Measurements from ENCODE around the gene KLHL22.
"Not testable (repeated sequence)": the region's sequence is repeated elsewhere in the genome, so short reads cannot be mapped to it uniquely, and the experiment has no call there.

Gene KLHL22

GRCh38 chr22:20471126-20471833 lies 24.3 kb downstream of the KLHL22 start:
- DNase-seq (ENCODE audit: low read depth in 2 of 2) = no peak

- not testable (repeated sequence) for DNase-seq (ENCODE audit: low read depth in 2 of 2)
Observed at GRCh38 chr22:20470525-20470924, 25.1 kb downstream of the KLHL22 start.

GRCh38 chr22:20469110-20469868 lies 26.3 kb downstream of the KLHL22 start:
- no peak for DNase-seq (ENCODE audit: low read depth in 2 of 2)

GRCh38 chr22:20466659-20467379 lies 28.8 kb downstream of the KLHL22 start:
- no peak for DNase-seq (ENCODE audit: low read depth in 2 of 2)

GRCh38 chr22:20465759-20466077 lies 29.9 kb downstream of the KLHL22 start:
- DNase-seq (ENCODE audit: low read depth in 2 of 2) = no peak

- DNase-seq (ENCODE audit: low read depth in 2 of 2) = no peak
Observed at GRCh38 chr22:20464912-20465758, 30.5 kb downstream of the KLHL22 start.

GRCh38 chr22:20464096-20464614 lies 31.4 kb downstream of the KLHL22 start:
- DNase-seq (ENCODE audit: low read depth in 2 of 2) = peak in 1 of 2 donors; percentile 34

- DNase-seq (ENCODE audit: low read depth in 2 of 2) = no peak
Observed at GRCh38 chr22:20463324-20464095, 32.1 kb downstream of the KLHL22 start.

GRCh38 chr22:20459862-20460261 lies 35.7 kb downstream of the KLHL22 start:
- no peak for DNase-seq (ENCODE audit: low read depth in 2 of 2)

GRCh38 chr22:20459152-20459542 lies 36.4 kb downstream of the KLHL22 start:
- no peak for DNase-seq (ENCODE audit: low read depth in 2 of 2)

- DNase-seq (ENCODE audit: low read depth in 2 of 2) = no peak
Observed at GRCh38 chr22:20458530-20459151, 37.0 kb downstream of the KLHL22 start.

GRCh38 chr22:20457506-20458240 lies 37.9 kb downstream of the KLHL22 start:
- DNase-seq (ENCODE audit: low read depth in 2 of 2) = no peak

- no peak for DNase-seq (ENCODE audit: low read depth in 2 of 2)
Observed at GRCh38 chr22:20456722-20457076, 38.9 kb downstream of the KLHL22 start.

GRCh38 chr22:20456064-20456721 lies 39.4 kb downstream of the KLHL22 start:
- DNase-seq (ENCODE audit: low read depth in 2 of 2) = peak; percentile 54 to 67

GRCh38 chr22:20455709-20456063 lies 39.9 kb downstream of the KLHL22 start:
- no peak for DNase-seq (ENCODE audit: low read depth in 2 of 2)

GRCh38 chr22:20453222-20453621 lies 42.4 kb downstream of the KLHL22 start:
- no peak for DNase-seq (ENCODE audit: low read depth in 2 of 2)

- DNase-seq (ENCODE audit: low read depth in 2 of 2) = no peak
Observed at GRCh38 chr22:20451920-20452319, 43.7 kb downstream of the KLHL22 start.

- not testable (repeated sequence) for DNase-seq (ENCODE audit: low read depth in 2 of 2)
Observed at GRCh38 chr22:20451129-20451778, 44.3 kb downstream of the KLHL22 start.

GRCh38 chr22:20450551-20450906 lies 45.1 kb downstream of the KLHL22 start:
- DNase-seq (ENCODE audit: low read depth in 2 of 2) = no peak
